Colon (tissue), 2 donors: Measurements from ENCODE around the gene SIK2.

Experiments used
- FAIRE-seq: peaks from 2 replicates; lab custom pipeline; 2012; peaks lifted over from hg19 to GRCh38; lab: Jason Lieb, UNC
- donor health status: control.
- donor health status: control.

SIK2 gene

GRCh38 chr11:111730871-111731591 is 128.8 kb downstream of the SIK2 start:
- no peak for FAIRE-seq

- FAIRE-seq: no peak
Observed at GRCh38 chr11:111731821-111732220, 129.6 kb downstream of the SIK2 start.

GRCh38 chr11:111733016-111733415 is 130.8 kb downstream of the SIK2 start:
- FAIRE-seq: no peak

GRCh38 chr11:111733611-111734088 is 131.4 kb downstream of the SIK2 start:
- no peak for FAIRE-seq

- FAIRE-seq: no peak
Observed at GRCh38 chr11:111734101-111734953, 132.1 kb downstream of the SIK2 start.

GRCh38 chr11:111734954-111735261 is 132.7 kb downstream of the SIK2 start:
- FAIRE-seq: no peak

- no peak for FAIRE-seq
Observed at GRCh38 chr11:111735262-111736116, 133.2 kb downstream of the SIK2 start.

GRCh38 chr11:111736181-111736590 is 133.9 kb downstream of the SIK2 start:
- FAIRE-seq: no peak

GRCh38 chr11:111736621-111737443 is 134.6 kb downstream of the SIK2 start:
- FAIRE-seq: no peak

- FAIRE-seq: no peak
Observed at GRCh38 chr11:111737444-111738210, 135.4 kb downstream of the SIK2 start.

GRCh38 chr11:111739299-111739698 is 137.1 kb downstream of the SIK2 start:
- FAIRE-seq: no peak

GRCh38 chr11:111741751-111742150 is 139.5 kb downstream of the SIK2 start:
- FAIRE-seq: no peak

GRCh38 chr11:111743700-111744099 is 141.5 kb downstream of the SIK2 start:
- no peak for FAIRE-seq

GRCh38 chr11:111745719-111746504 is 143.7 kb downstream of the SIK2 start:
- no peak for FAIRE-seq

- FAIRE-seq: no peak
Observed at GRCh38 chr11:111748035-111748804, 146.0 kb downstream of the SIK2 start.

- no peak for FAIRE-seq
Observed at GRCh38 chr11:111749646-111750045, 147.4 kb downstream of the SIK2 start.

- no peak for FAIRE-seq
Observed at GRCh38 chr11:111756097-111756496, 153.8 kb downstream of the SIK2 start.

GRCh38 chr11:111759376-111759775 is 157.1 kb downstream of the SIK2 start:
- no peak for FAIRE-seq

- FAIRE-seq: no peak
Observed at GRCh38 chr11:111759778-111760407, 157.6 kb downstream of the SIK2 start.
